Heart left ventricle (tissue), 13 donors: ENCODE measurements around the gene PPP2R2D.

Source experiments
- CTCF ChIP-seq, 12 donors: fragments of 200-600 bp; sonication (generic) in 4 of 12; IDR thresholded peaks; one replicate each; pipeline versions ENCODE4 v1.5.0 to v1.8.0; 2018 to 2022; ENCODE audit warnings: antibody characterized with exemption in 12 of 12, mild to moderate bottlenecking in 5 of 12
- POLR2A ChIP-seq, 2 donors: fragments of 450-650 bp; IDR thresholded peaks; one replicate each; pipeline ENCODE4 v1.6.1; 2017; ENCODE audit warnings: antibody characterized with exemption in 2 of 2, mild to moderate bottlenecking in 2 of 2, moderate library complexity in 2 of 2
- donor health status: ischemic (EF 13 %, LVEDD 7.1; RV severe dilation, severe dysfunction).
- donor health status: DM: no; HTN: yes; CAD: no.
- donor health status: DM: no; HTN: no; CAD: no.
- donor health status: ischemic (EF 25% LVEDD 6.9; RV normal size, moderate dysfunction).
- donor health status: ischemic (EF 25% LVEDD 5.7; RV mildly dilated, moderate dysfunction).
- donor health status: ischemic (EF 35%, LVEDD 5.7; RV mildly dilated, moderate dysfunction).
- donor health status: nonischemic (EF 11% LVEDD 7.7; RV severe dilation, severe dysfunction).
- donor health status: DM: yes; HTN: yes; CAD: no.
- donor health status: PGD.
- donor health status: ischemic (EF 29% LVEDD 5.4; RV normal size, mild dysfunction).
- donor health status: nonischemic (EF 23%, LVEDD 6.1; RV moderate dilation, normal function).

GRCh38 chr10:131902211-131902610 lies 1.4 kb downstream of the PPP2R2D start:
- TF ChIP-seq CTCF (IDR thresholded peaks at IDR 0.05) (no peak), POLR2A (IDR thresholded peaks at IDR 0.05) (no peak)
